Muscle of back (tissue), 10 donors: ENCODE data around the gene CST11. TPM values are rescaled to one million over a fixed set of nuclear protein-coding genes. Genes with fewer than 3 reads are reported as not detected.

ENCODE experiments used
- polyA plus RNA-seq, 10 donors: library from polyadenylated mRNA; unstranded; fragments of 120-200 nt; gene quantifications; one replicate each; pipeline ENCODE4 v1.2.1, GENCODE V29; 2013; ENCODE audit not compliant: insufficient read length in 10 of 10

Gene CST11
- polyA plus RNA-seq, 10 donors = not detected

Other genes with a start within 250 kb of the CST11 start
- gene NXT1, start 102.1 kb downstream of the CST11 start, polyA plus RNA-seq = 10 to 100 TPM in 9 of 10 donors, 1 to 10 TPM in 1; 9.8 to 17.2 (median 12.4) TPM
- gene GZF1, start 90.7 kb downstream of the CST11 start, polyA plus RNA-seq = 10 to 100 TPM in 7 of 10 donors, 1 to 10 TPM in 3; 8.1 to 14.8 (median 10.9) TPM
- gene NAPB, start 31.4 kb downstream of the CST11 start, polyA plus RNA-seq = 10 to 100 TPM in 2 of 10 donors, 1 to 10 TPM in 8; 5.0 to 12.9 (median 7.6) TPM
- not detected for gene CSTL1, start 13.2 kb downstream of the CST11 start, polyA plus RNA-seq
- not detected for gene CST8, start 38.2 kb upstream of the CST11 start, polyA plus RNA-seq
- not detected for gene CST9L, start 115.6 kb upstream of the CST11 start, polyA plus RNA-seq
- not detected for gene CST9, start 153.0 kb upstream of the CST11 start, polyA plus RNA-seq
- 100 to 1,000 TPM in 6 of 10 donors, 10 to 100 TPM in 4; 80.6 to 155 (median 110) TPM for gene CST3, start 185.1 kb upstream of the CST11 start, polyA plus RNA-seq
- not detected for gene CST4, start 236.2 kb upstream of the CST11 start, polyA plus RNA-seq